ENCODE data around the gene ECHS1. TPM values are rescaled to one million over a fixed set of nuclear protein-coding genes. Genes with fewer than 3 reads are reported as not detected.

The ECHS1 gene
- total and polyA plus RNA-seq, 4 experiments from 2014 or later: 29.7 to 117 (median 56.0) TPM

DNA sequence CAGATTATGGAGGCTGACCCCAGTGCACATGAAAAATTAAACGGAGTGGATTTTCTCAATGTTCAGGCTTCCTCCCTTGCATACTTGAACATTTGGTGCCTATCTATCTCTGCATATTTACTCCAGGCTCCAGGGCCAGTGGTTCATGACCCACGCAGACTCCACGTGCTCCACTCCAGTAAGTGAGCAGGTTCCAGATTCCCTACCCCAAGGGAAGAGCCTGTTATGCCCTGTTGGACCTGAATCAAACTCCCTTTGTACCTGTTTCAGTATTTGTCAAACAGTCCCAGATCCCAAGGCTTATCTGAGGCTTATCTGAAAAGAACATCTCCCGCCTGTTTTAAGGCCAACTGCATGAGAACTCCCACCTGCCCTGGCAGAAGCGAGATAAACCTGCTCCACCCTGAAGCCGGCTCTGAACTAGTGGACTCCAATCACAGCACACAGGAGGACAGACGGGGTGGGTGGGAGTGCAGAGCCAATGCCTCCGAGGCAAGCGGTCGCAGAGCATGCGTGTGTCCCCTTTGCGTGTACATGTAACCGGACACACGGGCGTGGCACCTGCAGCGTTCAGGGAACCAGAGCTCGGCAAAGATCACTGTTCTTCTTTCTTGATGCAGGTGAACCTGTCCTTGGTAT lies 13.1 kb downstream of the ECHS1 start:
- ChIA-PET POLR2A (ENCODE audit: partially characterized antibody) (interaction anchor here (5.3 kb wide), 1 partner anchor 30 kb away, joined by 38 read pairs; no protein-coding TSS in a partner anchor), CTCF (ENCODE audit: partially characterized antibody) (no interaction called here)
- Histone ChIP-seq H3K36me3 (ENCODE audit: insufficient read depth, low read length) (no peaks in the 10 kb centered on the region), H3K9me3 (ENCODE audit: control insufficient read depth in 1 of 2, low read length in 2 of 2) (no peaks in the 10 kb centered on the region), H3K27me3 (ENCODE audit: insufficient read depth, low read length) (no peaks in the 10 kb centered on the region), H3K4me1 (ENCODE audit: insufficient read depth, low read length) (peaks cover 8% of the 10 kb centered on the region), H3K27ac (ENCODE audit: low read depth, low read length) (no peak overlapping the region), H3K4me3 (ENCODE audit: low read length in 2 of 2) (no peak overlapping the region)
- Mint-ChIP-seq H3K27ac (peak overlapping the region in 5 of 7 donors; percentile 31 to 62 (median 38)), H3K9me3 (no peaks in the 10 kb centered on the region), H3K4me1 (peaks cover 0 to 9% (median 5%) of the 10 kb centered on the region in 4 donors), H3K27me3 (no peaks in the 10 kb centered on the region), H3K4me3 (no peak overlapping the region), H3K36me3 (peaks cover 6 to 16% of the 10 kb centered on the region in 2 donors)
- intact Hi-C loops (cut with micrococcal nuclease): loop anchor here (2.0 to 5.0 kb wide), 2 partner anchors 23 to 32 kb away; partner anchors contain the start of genes CALY and MTG1
- DNase-seq: peak in 1 of 5 donors; percentile 25

- no peaks in the 10 kb centered on the region for H3K9me3 ChIP-seq (ENCODE audit: control insufficient read depth in 1 of 2, low read length in 2 of 2)
- H3K36me3 Mint-ChIP-seq: peaks cover 3 to 13% of the 10 kb centered on the region in 2 donors
- H3K27ac ChIP-seq (ENCODE audit: low read depth, low read length): no peak overlapping the region
- H3K9me3 Mint-ChIP-seq: no peaks in the 10 kb centered on the region
- H3K4me1 ChIP-seq (ENCODE audit: insufficient read depth, low read length): peaks cover 8% of the 10 kb centered on the region
- H3K4me3 ChIP-seq (ENCODE audit: low read length in 2 of 2): no peak overlapping the region
- H3K27ac Mint-ChIP-seq: peak overlapping the region in 5 of 7 donors; percentile 19 to 62 (median 50)
- intact Hi-C loops (cut with micrococcal nuclease): loop anchor here (2.0 to 5.0 kb wide), 2 partner anchors 23 to 33 kb away; partner anchors contain the start of genes CALY and MTG1
- CTCF ChIA-PET (ENCODE audit: partially characterized antibody): interaction anchor here (1.1 to 1.3 kb wide), 2 partner anchors 18 to 30 kb away, joined by 3 to 4 read pairs; no protein-coding TSS in a partner anchor
- no peaks in the 10 kb centered on the region for H3K36me3 ChIP-seq (ENCODE audit: insufficient read depth, low read length)
- peak in 4 of 5 donors; percentile 39 to 50 (median 48) for DNase-seq
- POLR2A ChIA-PET (ENCODE audit: partially characterized antibody): interaction anchor here (5.3 kb wide), 1 partner anchor 30 kb away, joined by 38 read pairs; no protein-coding TSS in a partner anchor
- peaks cover 0 to 9% (median 5%) of the 10 kb centered on the region in 4 donors for H3K4me1 Mint-ChIP-seq
- no peaks in the 10 kb centered on the region for H3K27me3 Mint-ChIP-seq
- H3K27me3 ChIP-seq (ENCODE audit: insufficient read depth, low read length): no peaks in the 10 kb centered on the region
- H3K4me3 Mint-ChIP-seq: no peak overlapping the region
These were observed 13.6 kb downstream of the ECHS1 start for GRCh38 chr10:133359554-133359971.

- ChIA-PET POLR2A (ENCODE audit: partially characterized antibody) (interaction anchor here (0.5 to 5.3 kb wide), 3 partner anchors 23 to 79 kb away, joined by 3 to 38 read pairs (median 12); partner anchors contain the start of gene CALY), CTCF (ENCODE audit: partially characterized antibody) (interaction anchor here (1.1 to 1.3 kb wide), 2 partner anchors 19 to 29 kb away, joined by 3 to 4 read pairs; no protein-coding TSS in a partner anchor)
- no peak overlapping the region for H3K27ac ChIP-seq (ENCODE audit: low read depth, low read length)
- no peaks in the 10 kb centered on the region for H3K27me3 Mint-ChIP-seq
- peaks cover 0 to 9% (median 5%) of the 10 kb centered on the region in 4 donors for H3K4me1 Mint-ChIP-seq
- H3K4me3 ChIP-seq (ENCODE audit: low read length in 2 of 2): no peak overlapping the region
- H3K27ac Mint-ChIP-seq: peak overlapping the region in 4 of 7 donors; percentile 22 to 62 (median 46)
- intact Hi-C loops (cut with micrococcal nuclease): loop anchor here (1.0 to 5.0 kb wide), 4 partner anchors 14 to 51 kb away; partner anchors contain the start of genes CALY, ECHS1, MTG1 and TUBGCP2
- H3K4me1 ChIP-seq (ENCODE audit: insufficient read depth, low read length): peaks cover 8% of the 10 kb centered on the region
- H3K9me3 ChIP-seq (ENCODE audit: control insufficient read depth in 1 of 2, low read length in 2 of 2): no peaks in the 10 kb centered on the region
- peaks cover 0 to 11% of the 10 kb centered on the region in 2 donors for H3K36me3 Mint-ChIP-seq
- no peaks in the 10 kb centered on the region for H3K9me3 Mint-ChIP-seq
- no peaks in the 10 kb centered on the region for H3K36me3 ChIP-seq (ENCODE audit: insufficient read depth, low read length)
- DNase-seq: peak in 2 of 5 donors; percentile 13 to 29
- peak overlapping the region in 1 of 8 donors; percentile 10 for H3K4me3 Mint-ChIP-seq
- H3K27me3 ChIP-seq (ENCODE audit: insufficient read depth, low read length): no peaks in the 10 kb centered on the region
These were observed 14.2 kb downstream of the ECHS1 start for GRCh38 chr10:133358925-133359310.

DNA sequence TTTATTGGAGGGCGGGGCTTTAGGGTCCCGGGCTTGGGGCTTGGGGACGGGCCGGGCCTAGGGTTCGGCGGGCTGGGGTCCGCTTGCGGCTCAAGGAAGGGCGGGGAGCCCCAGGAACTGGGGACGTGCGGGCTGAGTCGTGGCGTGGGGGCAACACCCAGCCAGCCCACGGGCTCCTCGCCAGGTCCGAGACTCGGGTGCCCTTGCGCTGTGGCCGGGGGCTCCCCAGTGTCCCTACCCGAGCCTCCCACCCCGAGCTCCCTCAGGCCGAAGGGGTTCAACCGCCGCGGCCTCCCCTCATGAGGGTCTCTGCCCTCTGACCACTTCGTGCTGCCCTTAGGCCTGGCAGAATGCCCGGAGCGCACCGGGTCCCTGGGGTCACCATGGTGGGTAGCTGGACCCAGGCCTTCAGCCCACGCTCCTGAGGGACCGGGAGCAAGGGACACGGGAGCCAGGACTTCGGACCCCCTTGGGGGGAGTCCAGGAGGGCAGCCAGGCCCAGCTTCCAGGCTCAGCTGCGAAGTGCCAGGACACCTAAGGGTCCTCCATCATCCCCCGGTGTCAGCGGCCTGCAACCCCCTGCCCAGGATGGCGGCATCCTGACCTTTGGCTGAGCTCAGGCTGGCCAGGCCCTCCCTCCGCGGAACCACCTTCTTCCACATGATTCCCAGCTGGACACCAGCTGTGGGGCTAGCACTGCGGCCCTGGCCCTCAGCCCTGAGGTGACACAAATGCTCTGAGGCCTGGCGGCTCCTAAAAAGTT lies 14.8 kb downstream of the ECHS1 start:
- H3K27me3 Mint-ChIP-seq: no peaks in the 10 kb centered on the region
- CTCF ChIA-PET (ENCODE audit: partially characterized antibody): interaction anchor here (1.1 to 1.3 kb wide), 2 partner anchors 20 to 29 kb away, joined by 3 to 4 read pairs; no protein-coding TSS in a partner anchor
- H3K27ac Mint-ChIP-seq: peak overlapping the region in 2 of 7 donors; percentile 43 to 62
- H3K36me3 Mint-ChIP-seq: peaks cover 0 to 11% of the 10 kb centered on the region in 2 donors
- Histone ChIP-seq H3K4me1 (ENCODE audit: insufficient read depth, low read length) (peaks cover 8% of the 10 kb centered on the region), H3K27me3 (ENCODE audit: insufficient read depth, low read length) (no peaks in the 10 kb centered on the region), H3K36me3 (ENCODE audit: insufficient read depth, low read length) (no peaks in the 10 kb centered on the region), H3K4me3 (ENCODE audit: low read length in 2 of 2) (no peak overlapping the region), H3K27ac (ENCODE audit: low read depth, low read length) (no peak overlapping the region), H3K9me3 (ENCODE audit: control insufficient read depth in 1 of 2, low read length in 2 of 2) (no peaks in the 10 kb centered on the region)
- H3K4me3 Mint-ChIP-seq: peak overlapping the region in 1 of 8 donors; percentile 10
- H3K9me3 Mint-ChIP-seq: no peaks in the 10 kb centered on the region
- H3K4me1 Mint-ChIP-seq: peaks cover 0 to 9% (median 5%) of the 10 kb centered on the region in 4 donors
- POLR2A ChIA-PET (ENCODE audit: partially characterized antibody): interaction anchor here (0.5 to 5.3 kb wide), 4 partner anchors 22 to 78 kb away, joined by 3 to 38 read pairs (median 8); partner anchors contain the start of gene CALY
- intact Hi-C loops (cut with micrococcal nuclease): loop anchor here (1.0 to 5.0 kb wide), 4 partner anchors 15 to 50 kb away; partner anchors contain the start of genes CALY, ECHS1, MTG1 and TUBGCP2
- peak in 2 of 5 donors; percentile 7 to 27 for DNase-seq

DNA sequence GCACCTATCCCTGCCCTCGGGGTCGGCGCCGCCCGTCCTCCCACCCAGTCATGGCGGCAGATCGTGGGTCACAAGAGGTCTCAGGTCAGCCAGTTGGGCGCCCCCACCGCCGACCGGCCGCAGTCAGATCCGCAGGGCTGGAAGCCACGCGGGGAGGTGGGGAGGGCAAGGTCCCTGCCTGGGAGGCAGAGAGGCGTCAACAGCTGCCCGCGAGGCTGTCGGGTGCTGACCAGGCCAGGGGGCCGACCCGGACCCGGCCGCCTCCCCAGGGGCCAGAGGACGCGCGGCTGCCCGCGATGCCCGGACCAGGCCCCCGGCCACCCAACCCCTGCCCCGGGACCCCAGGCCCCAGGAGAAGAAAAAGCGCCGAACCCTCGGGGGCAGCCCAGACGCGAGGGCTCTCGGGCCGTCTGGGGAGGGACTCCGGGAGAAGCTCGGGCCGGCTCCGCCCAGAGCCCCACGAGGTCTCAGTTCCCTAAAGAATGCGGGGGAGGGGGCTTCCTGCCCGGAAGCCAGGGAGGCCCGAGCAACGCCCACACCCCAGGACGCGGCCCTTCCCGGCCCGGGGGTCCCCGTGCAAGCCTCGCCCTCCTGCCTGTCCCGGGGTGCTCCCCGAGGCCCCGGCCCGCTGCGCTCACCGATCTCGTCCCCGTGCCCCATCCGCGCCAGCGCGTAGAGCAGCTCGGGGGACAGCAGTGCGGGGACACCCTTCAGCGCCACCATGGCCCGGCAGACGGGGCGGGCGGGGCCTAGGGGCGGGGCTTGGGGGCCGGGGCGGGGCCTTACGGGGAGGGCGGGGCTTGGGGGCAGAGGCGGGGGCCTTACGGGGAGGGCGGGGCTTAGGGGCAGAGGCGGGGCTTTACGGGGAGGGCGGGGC lies 15.6 kb downstream of the ECHS1 start, which contains the start of gene FUOM:
Gene FUOM, minus strand, starts transcription at position 735 of the 877 bp plus-strand sequence. Its CDS starts 12 bp downstream, at position 723.
- peaks cover 8% of the 10 kb centered on the region for H3K4me1 ChIP-seq (ENCODE audit: insufficient read depth, low read length)
- H3K9me3 ChIP-seq (ENCODE audit: control insufficient read depth in 1 of 2, low read length in 2 of 2): no peaks in the 10 kb centered on the region
- Mint-ChIP-seq H3K27me3 (no peaks in the 10 kb centered on the region), H3K4me3 (peak within 1 kb of the TSS; percentile 67 to 82 (median 78)), H3K27ac (peak within 1 kb of the TSS in 4 of 7 donors; percentile 43 to 62 (median 56)), H3K36me3 (peaks cover 0 to 10% of the 10 kb centered on the region in 2 donors), H3K9me3 (no peaks in the 10 kb centered on the region), H3K4me1 (peaks cover 0 to 9% (median 5%) of the 10 kb centered on the region in 4 donors)
- CTCF ChIA-PET (ENCODE audit: partially characterized antibody): no interaction called here
- intact Hi-C loops (cut with micrococcal nuclease): loop anchor here (1.0 to 5.0 kb wide), 4 partner anchors 16 to 49 kb away; partner anchors contain the start of genes CALY, ECHS1, MTG1 and TUBGCP2
- peak; percentile 76 to 79 (median 77) for DNase-seq
- H3K4me3 ChIP-seq (ENCODE audit: low read length in 2 of 2): peak within 1 kb of the TSS in 1 of 2 donors; percentile 63
- no peaks in the 10 kb centered on the region for H3K36me3 ChIP-seq (ENCODE audit: insufficient read depth, low read length)
- POLR2A ChIA-PET (ENCODE audit: partially characterized antibody): interaction anchor here (0.9 to 5.3 kb wide), 6 partner anchors 9 to 32 kb away, joined by 3 to 38 read pairs (median 5); partner anchors contain the start of gene CALY
- H3K27me3 ChIP-seq (ENCODE audit: insufficient read depth, low read length): no peaks in the 10 kb centered on the region
- H3K27ac ChIP-seq (ENCODE audit: low read depth, low read length): peak within 1 kb of the TSS; percentile 52

All from CD4-positive, alpha-beta memory T cell (primary cell).